HCT116 (cell line): ENCODE results near the gene ZNF451. TPM values are rescaled to one million over a fixed set of nuclear protein-coding genes. Genes with fewer than 3 reads are reported as not detected.

Experiments
- ATAC-seq: fragments of 200-7000 bp; cut with Tn5 transposase; 2 replicates; pipeline ENCODE4 v1.9.1; 2020; ENCODE audit warnings: mild to moderate bottlenecking, moderate library complexity
- BruUV-seq: library from RNA; stranded (reverse); fragments of 400-500 nt; replicated peaks from 2 replicates; lab custom pipeline; 2021; lab: Mats Ljungman, UMichigan
- CTCF ChIA-PET: fragments of 300-600 bp; sonication (Branson Sonifier 250); formaldehyde crosslinking; loops from one replicate; lab custom pipeline; 2021; ENCODE audit warnings: antibody characterized with exemption; lab: Charles Lee
- POLR2A ChIA-PET: fragments of 300-600, 350-600 bp; sonication (Branson Sonifier 250); formaldehyde crosslinking; loops from one replicate; lab custom pipeline; 2021; ENCODE audit warnings: antibody characterized with exemption; lab: Charles Lee
- RAD21 ChIA-PET, 2 experiments: fragments of 300-600 bp; sonication (Branson Sonifier 250); formaldehyde crosslinking; loops; one replicate each; lab custom pipeline; 2023; ENCODE audit warnings: low total read pairs in 2 of 2; ENCODE audit not compliant: uncharacterized antibody in 2 of 2, unreplicated experiment in 2 of 2, low non-redundant PET in 1 of 2; lab: Charles Lee
- DNase-seq: peaks from one replicate; pipeline ENCODE4 v3.0.0-alpha.2; 2010; ENCODE audit warnings: low read depth, low spot score
- H2AFZ ChIP-seq: fragments of 200-600 bp; shearing (Covaris generic), sonication (generic); 2 replicates; pipeline ENCODE4 v1.6.1; 2017; ENCODE audit warnings: low read depth, mixed run types, mixed read lengths, antibody characterized with exemption, low read length; ENCODE audit not compliant: poor library complexity, severe bottlenecking
- H3K27ac ChIP-seq: 2 replicates; pipeline ENCODE4 v1.5.1; 2012; ENCODE audit warnings: low read depth, low read length
- H3K27me3 ChIP-seq: fragments of 200-600 bp; sonication (generic); 2 replicates; pipeline ENCODE4 v1.6.1; 2016; ENCODE audit warnings: mixed run types, low read length, mixed read lengths; ENCODE audit not compliant: insufficient read depth
- H3K36me3 ChIP-seq, 2 experiments: fragments of 200-500 bp in 1 of 2; fragments of 200-600 bp in 1 of 2; sonication (Bioruptor generic) in 1 of 2; sonication (generic) in 1 of 2; 2 replicates each; pipeline versions ENCODE4 v1.5.1 to v1.6.1; 2014 to 2016; ENCODE audit warnings: low read length in 2 of 2, inconsistent platforms in 1 of 2, mixed read lengths in 1 of 2, mixed run types in 1 of 2; ENCODE audit not compliant: insufficient read depth in 2 of 2, control insufficient read depth in 1 of 2
- H3K4me1 ChIP-seq, 2 experiments: fragments of 200-600 bp in 1 of 2; sonication (generic) in 1 of 2; 2 replicates each; pipeline versions ENCODE4 v1.5.1 to v1.6.1; 2012 to 2017; ENCODE audit warnings: low read length in 2 of 2, inconsistent platforms in 1 of 2, mild to moderate bottlenecking in 1 of 2, mixed read lengths in 1 of 2, mixed run types in 1 of 2, moderate library complexity in 1 of 2; ENCODE audit not compliant: insufficient read depth in 2 of 2, control insufficient read depth in 1 of 2
- H3K4me2 ChIP-seq: fragments of 200-600 bp; sonication (generic); 2 replicates; pipeline ENCODE4 v1.6.1; 2017; ENCODE audit warnings: mixed run types, low read length, mixed read lengths
- H3K4me3 ChIP-seq, 2 experiments: fragments of 200-600 bp in 1 of 2; sonication (generic) in 1 of 2; replicated peaks in 1 of 2; 2 replicates each; pipeline ENCODE4 v1.5.1; 2011 to 2016; ENCODE audit warnings: low read length in 2 of 2, control low read depth in 1 of 2, low read depth in 1 of 2, mild to moderate bottlenecking in 1 of 2, mixed read lengths in 1 of 2, mixed run types in 1 of 2
- H3K79me2 ChIP-seq: fragments of 200-600 bp; sonication (generic); 2 replicates; pipeline ENCODE4 v1.6.1; 2017; ENCODE audit warnings: mild to moderate bottlenecking, mixed run types, low read length, moderate library complexity, mixed read lengths; ENCODE audit not compliant: insufficient read depth
- H3K9ac ChIP-seq: fragments of 200-600 bp; sonication (generic); 2 replicates; pipeline ENCODE4 v1.6.1; 2016; ENCODE audit warnings: low read length, mixed read lengths
- H3K9me2 ChIP-seq: fragments of 200-600 bp; sonication (generic), shearing (Covaris generic); 2 replicates; pipeline ENCODE4 v1.6.1; 2017; ENCODE audit warnings: mixed run types, mild to moderate bottlenecking, moderate library complexity; ENCODE audit not compliant: insufficient read depth
- H3K9me3 ChIP-seq, 2 experiments: fragments of 200-500 bp in 1 of 2; fragments of 200-600 bp in 1 of 2; sonication (Bioruptor generic) in 1 of 2; sonication (generic) in 1 of 2; 2 replicates each; pipeline ENCODE4 v1.6.1; 2014 to 2017; ENCODE audit warnings: low read length in 2 of 2, mixed read lengths in 2 of 2, inconsistent platforms in 1 of 2, low read depth in 1 of 2, mild to moderate bottlenecking in 1 of 2, mixed run types in 1 of 2, moderate library complexity in 1 of 2; ENCODE audit not compliant: control insufficient read depth in 1 of 2, insufficient read depth in 1 of 2
- H4K20me1 ChIP-seq: fragments of 200-600 bp; sonication (generic), shearing (Covaris generic); 2 replicates; pipeline ENCODE4 v1.6.1; 2017; ENCODE audit warnings: mixed run types, mild to moderate bottlenecking, moderate library complexity; ENCODE audit not compliant: insufficient read depth
- CEBPB ChIP-seq: IDR thresholded peaks from 2 replicates; pipeline ENCODE4 v1.6.1; 2012; ENCODE audit warnings: low read depth
- EZH2 ChIP-seq: fragments of 200-600 bp; sonication (generic); IDR thresholded peaks from 2 replicates; pipeline ENCODE4 v1.6.1; 2017; ENCODE audit warnings: antibody characterized with exemption, mixed run types
- SRF ChIP-seq: IDR thresholded peaks from 2 replicates; pipeline ENCODE4 v1.6.1; 2012; ENCODE audit warnings: low read depth
- ZFX ChIP-seq: fragments of 450-650 bp; IDR thresholded peaks from 2 replicates; pipeline ENCODE4 v1.6.1; 2017
- intact Hi-C: fragments of 100-400 bp; cut with micrococcal nuclease; formaldehyde crosslinking; loops from 2 replicates; pipeline ENCODE4 v1.10.0; 2022
- total RNA-seq: library from RNA; stranded (reverse); gene quantifications from one replicate; pipeline ENCODE4 v1.2.1, GENCODE V29; 2021; ENCODE audit not compliant: unreplicated experiment

The ZNF451 gene
- total RNA-seq, 1 experiment from 2014 or later, result 49.1 TPM

- no peaks in the 10 kb centered on the region for H3K4me1 ChIP-seq
- ChIA-PET POLR2A (no interaction called here), CTCF (no interaction called here), RAD21 (no interaction called here)
- DNase-seq (no peak), ATAC-seq (no peak)
- no peak for TF ChIP-seq ZFX
- no peak for TF ChIP-seq CEBPB
- TF ChIP-seq EZH2, result no peak
- no peaks in the 10 kb centered on the region for H3K79me2 ChIP-seq
- H3K27ac ChIP-seq, result no peak overlapping the region
- H3K9ac ChIP-seq, result no peak overlapping the region
- H3K36me3 ChIP-seq, result peaks cover 8 to 10% of the 10 kb centered on the region in 2 experiments; a peak in 3 of 4 replicates
- no peaks in the 10 kb centered on the region for H4K20me1 ChIP-seq
- BruUV-seq, result no TSS peak
- no peaks in the 10 kb centered on the region for H3K27me3 ChIP-seq
- H3K4me3 ChIP-seq, result no peak overlapping the region
- no peaks in the 10 kb centered on the region for H3K9me3 ChIP-seq
- H3K4me2 ChIP-seq, result no peak overlapping the region
- no peak overlapping the region for H2AFZ ChIP-seq
- no peaks in the 10 kb centered on the region for H3K9me2 ChIP-seq
- intact Hi-C loops, result no loop called here
Observed at GRCh38 chr6:57137350-57137749, 47.4 kb downstream of the ZNF451 start.

- RAD21 ChIA-PET, result no interaction called here
- no peak overlapping the region for H3K4me2 ChIP-seq
- peaks cover 8 to 9% of the 10 kb centered on the region in 2 experiments; a peak in 3 of 4 replicates for H3K36me3 ChIP-seq
Observed at GRCh38 chr6:57138026-57138425, 48.0 kb downstream of the ZNF451 start.

More at GRCh38 chr6:57138026-57138425, 48.0 kb downstream of the ZNF451 start:
- intact Hi-C loops, result no loop called here
- no peak overlapping the region for H3K9ac ChIP-seq
- no peaks in the 10 kb centered on the region for H4K20me1 ChIP-seq
- no peak overlapping the region for H3K27ac ChIP-seq
- H3K4me1 ChIP-seq, result no peaks in the 10 kb centered on the region
- H3K9me2 ChIP-seq, result no peaks in the 10 kb centered on the region
- H3K9me3 ChIP-seq, result no peaks in the 10 kb centered on the region
- ChIA-PET POLR2A (no interaction called here), CTCF (no interaction called here)
- ATAC-seq, result no peak
- H3K27me3 ChIP-seq, result no peaks in the 10 kb centered on the region
- no peak for TF ChIP-seq SRF
- H3K79me2 ChIP-seq, result no peaks in the 10 kb centered on the region
- H3K4me3 ChIP-seq, result no peak overlapping the region
- no peak overlapping the region for H2AFZ ChIP-seq
- no TSS peak for BruUV-seq
- no peak for DNase-seq
